ENCODE data around the gene STARD4.

STARD4 gene

DNA sequence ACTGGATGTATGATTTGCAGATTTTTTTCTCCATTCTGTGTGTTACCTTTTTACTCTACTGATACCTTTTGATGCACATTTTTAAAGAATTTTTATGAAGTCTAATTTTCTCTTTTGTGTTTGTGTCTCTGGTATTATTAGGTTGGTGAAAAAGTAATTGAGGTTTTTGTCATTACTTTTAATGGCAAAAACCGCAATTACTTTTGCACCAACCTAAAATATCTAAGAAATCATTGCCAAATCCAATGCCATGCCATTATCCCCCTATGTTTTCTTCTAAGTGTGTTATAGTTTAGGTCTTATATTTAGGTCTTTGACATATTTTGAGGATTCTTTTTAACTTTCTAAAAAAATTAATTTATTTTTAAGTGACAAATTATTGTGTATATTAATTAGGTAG is 43.4 kb upstream of the STARD4 start:
- no peak for ATAC-seq (ENCODE audit: low read depth)
- peaks cover 2% of the 10 kb centered on the region for H3K9me3 ChIP-seq (ENCODE audit: severe bottlenecking)

DNA sequence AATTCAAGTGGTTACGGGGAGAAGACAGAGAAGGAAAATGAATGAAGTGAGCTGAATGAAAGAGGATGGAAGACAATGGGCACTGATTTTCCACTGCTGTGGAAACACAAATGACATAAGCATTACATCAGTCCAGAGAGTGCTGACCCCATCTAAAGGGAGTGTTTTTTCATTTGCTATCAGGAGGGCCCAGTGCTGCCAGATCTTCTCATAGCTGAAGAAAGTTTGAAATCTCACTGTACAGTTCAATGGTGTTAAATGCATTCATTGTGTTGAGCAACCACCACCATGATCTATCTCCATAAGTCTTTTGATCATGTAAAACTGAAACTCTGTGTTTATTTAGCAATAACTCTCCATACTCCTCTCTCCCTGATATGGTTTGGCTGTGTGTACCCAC is 41.5 kb upstream of the STARD4 start:
- Histone ChIP-seq H3K27me3 (ENCODE audit: insufficient read depth, poor library complexity, severe bottlenecking) (no peaks in the 10 kb centered on the region), H3K36me3 (ENCODE audit: low read depth) (no peaks in the 10 kb centered on the region), H3K4me1 (ENCODE audit: insufficient read depth, poor library complexity, severe bottlenecking) (peaks cover 11% of the 10 kb centered on the region), H3K4me3 (ENCODE audit: severe bottlenecking) (no peak overlapping the region), H3K27ac (ENCODE audit: poor library complexity, severe bottlenecking) (no peak overlapping the region), H3K9me3 (ENCODE audit: severe bottlenecking) (no peaks in the 10 kb centered on the region)
- TF ChIP-seq, protein P1, sequence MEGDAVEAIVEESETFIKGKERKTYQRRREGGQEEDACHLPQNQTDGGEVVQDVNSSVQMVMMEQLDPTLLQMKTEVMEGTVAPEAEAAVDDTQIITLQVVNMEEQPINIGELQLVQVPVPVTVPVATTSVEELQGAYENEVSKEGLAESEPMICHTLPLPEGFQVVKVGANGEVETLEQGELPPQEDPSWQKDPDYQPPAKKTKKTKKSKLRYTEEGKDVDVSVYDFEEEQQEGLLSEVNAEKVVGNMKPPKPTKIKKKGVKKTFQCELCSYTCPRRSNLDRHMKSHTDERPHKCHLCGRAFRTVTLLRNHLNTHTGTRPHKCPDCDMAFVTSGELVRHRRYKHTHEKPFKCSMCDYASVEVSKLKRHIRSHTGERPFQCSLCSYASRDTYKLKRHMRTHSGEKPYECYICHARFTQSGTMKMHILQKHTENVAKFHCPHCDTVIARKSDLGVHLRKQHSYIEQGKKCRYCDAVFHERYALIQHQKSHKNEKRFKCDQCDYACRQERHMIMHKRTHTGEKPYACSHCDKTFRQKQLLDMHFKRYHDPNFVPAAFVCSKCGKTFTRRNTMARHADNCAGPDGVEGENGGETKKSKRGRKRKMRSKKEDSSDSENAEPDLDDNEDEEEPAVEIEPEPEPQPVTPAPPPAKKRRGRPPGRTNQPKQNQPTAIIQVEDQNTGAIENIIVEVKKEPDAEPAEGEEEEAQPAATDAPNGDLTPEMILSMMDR (IDR thresholded peaks at IDR 0.05; ENCODE audit: poor library complexity, severe bottlenecking), result no peak
- DNase-seq (ENCODE audit: low spot score), result no peak
- no peak for ATAC-seq (ENCODE audit: low read depth)

More for the DNA sequence above, 43.4 kb upstream of the STARD4 start:
- Histone ChIP-seq H3K4me1 (ENCODE audit: insufficient read depth, poor library complexity, severe bottlenecking) (peaks cover 11% of the 10 kb centered on the region), H3K4me3 (ENCODE audit: severe bottlenecking) (no peak overlapping the region), H3K27ac (ENCODE audit: poor library complexity, severe bottlenecking) (no peak overlapping the region), H3K36me3 (ENCODE audit: low read depth) (no peaks in the 10 kb centered on the region), H3K27me3 (ENCODE audit: insufficient read depth, poor library complexity, severe bottlenecking) (no peaks in the 10 kb centered on the region)
- TF ChIP-seq, protein P1 (IDR thresholded peaks at IDR 0.05; ENCODE audit: poor library complexity, severe bottlenecking), result no peak
- DNase-seq (ENCODE audit: low spot score), result no peak

DNA sequence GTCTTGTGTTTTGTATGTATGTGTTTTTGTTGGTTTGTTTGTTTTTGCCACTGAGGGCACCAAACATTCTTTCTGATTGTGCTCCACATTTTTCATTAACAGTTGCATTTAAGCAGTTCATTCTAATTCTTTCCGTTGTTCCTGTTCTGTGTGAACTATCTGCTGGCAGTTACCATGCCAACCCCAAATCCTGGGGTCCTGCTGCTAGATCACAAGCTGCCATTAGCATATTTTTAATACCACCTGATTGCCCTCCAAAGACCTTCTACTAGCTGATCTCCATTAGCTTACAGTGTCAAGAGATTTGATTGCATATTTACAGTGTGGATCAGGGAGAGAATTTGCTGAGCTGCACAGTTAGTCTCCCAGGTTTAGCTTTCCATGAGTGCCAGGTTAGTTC is 40.6 kb upstream of the STARD4 start:
- H3K4me3 ChIP-seq (ENCODE audit: severe bottlenecking), result no peak overlapping the region
- no peaks in the 10 kb centered on the region for H3K27me3 ChIP-seq (ENCODE audit: insufficient read depth, poor library complexity, severe bottlenecking)
- ATAC-seq (ENCODE audit: low read depth) (no peak), DNase-seq (ENCODE audit: low spot score) (no peak)
- no peaks in the 10 kb centered on the region for H3K36me3 ChIP-seq (ENCODE audit: low read depth)
- TF ChIP-seq, protein P1 (IDR thresholded peaks at IDR 0.05; ENCODE audit: poor library complexity, severe bottlenecking), result no peak
- H3K27ac ChIP-seq (ENCODE audit: poor library complexity, severe bottlenecking), result no peak overlapping the region
- H3K9me3 ChIP-seq (ENCODE audit: severe bottlenecking), result no peaks in the 10 kb centered on the region
- H3K4me1 ChIP-seq (ENCODE audit: insufficient read depth, poor library complexity, severe bottlenecking), result peaks cover 11% of the 10 kb centered on the region

DNA sequence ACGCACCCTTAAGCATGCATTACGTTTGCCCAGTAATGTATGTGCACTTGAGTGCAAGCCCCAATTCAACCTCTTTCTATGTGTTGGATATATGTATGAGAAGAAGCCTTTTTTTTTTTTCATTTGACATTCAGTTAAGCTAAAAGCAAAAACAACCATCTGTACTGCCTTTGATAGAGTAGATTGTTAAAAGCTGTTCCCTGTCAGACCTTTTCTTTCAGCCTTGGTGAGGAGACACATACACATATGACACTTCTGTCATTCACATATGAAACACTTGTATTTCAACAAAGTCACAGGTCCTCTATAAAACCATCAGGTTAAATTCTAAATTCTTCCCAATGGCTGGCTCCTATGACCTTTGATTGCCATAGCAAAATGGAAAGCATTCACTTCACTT is 40.2 kb upstream of the STARD4 start:
- Histone ChIP-seq H3K27me3 (ENCODE audit: insufficient read depth, poor library complexity, severe bottlenecking) (no peaks in the 10 kb centered on the region), H3K4me3 (ENCODE audit: severe bottlenecking) (no peak overlapping the region), H3K27ac (ENCODE audit: poor library complexity, severe bottlenecking) (no peak overlapping the region), H3K36me3 (ENCODE audit: low read depth) (no peaks in the 10 kb centered on the region), H3K4me1 (ENCODE audit: insufficient read depth, poor library complexity, severe bottlenecking) (peaks cover 11% of the 10 kb centered on the region), H3K9me3 (ENCODE audit: severe bottlenecking) (no peaks in the 10 kb centered on the region)
- no peak for DNase-seq (ENCODE audit: low spot score)
- ATAC-seq (ENCODE audit: low read depth), result no peak
- TF ChIP-seq, protein P1 (IDR thresholded peaks at IDR 0.05; ENCODE audit: poor library complexity, severe bottlenecking), result no peak

DNA sequence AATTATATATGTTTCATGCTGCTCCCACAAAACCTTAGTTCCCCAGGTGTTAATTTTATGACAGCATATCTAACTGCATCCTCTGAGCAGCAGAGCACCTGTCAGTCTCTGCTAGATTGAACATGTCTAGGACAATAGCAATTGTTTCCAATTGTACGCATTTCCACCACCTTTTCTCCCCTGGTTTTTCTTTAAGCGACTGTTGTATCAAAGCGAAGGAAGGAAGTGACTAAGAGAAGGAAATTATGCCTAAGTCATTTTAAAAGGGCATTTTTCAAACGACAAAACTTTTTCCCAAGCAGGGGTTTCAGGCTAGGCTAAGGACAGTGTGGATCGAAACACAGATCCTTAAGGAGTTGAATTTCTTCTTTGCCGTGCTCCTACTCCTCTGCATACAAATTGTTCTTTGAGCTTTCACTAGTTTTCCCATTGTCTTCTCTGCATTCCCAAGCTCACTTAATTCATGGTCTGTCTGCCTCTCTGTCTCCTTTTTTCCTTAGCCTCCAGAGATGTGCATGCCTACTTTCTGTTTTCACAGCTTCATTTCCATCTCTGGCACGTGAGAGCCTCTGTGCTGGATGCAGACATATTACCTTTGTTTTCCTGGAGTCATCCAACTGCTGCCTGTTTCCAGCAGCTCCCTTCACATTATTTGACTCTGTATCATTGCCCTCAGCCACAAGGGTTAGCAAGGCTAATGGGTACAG is 39.4 kb upstream of the STARD4 start:
- H3K27me3 ChIP-seq (ENCODE audit: insufficient read depth, poor library complexity, severe bottlenecking), result no peaks in the 10 kb centered on the region

More for the DNA sequence above, 39.4 kb upstream of the STARD4 start:
- Histone ChIP-seq H3K4me1 (ENCODE audit: insufficient read depth, poor library complexity, severe bottlenecking) (peaks cover 11% of the 10 kb centered on the region), H3K9me3 (ENCODE audit: severe bottlenecking) (no peaks in the 10 kb centered on the region), H3K4me3 (ENCODE audit: severe bottlenecking) (no peak overlapping the region), H3K27ac (ENCODE audit: poor library complexity, severe bottlenecking) (peak overlapping the region; percentile 31), H3K36me3 (ENCODE audit: low read depth) (no peaks in the 10 kb centered on the region)
- DNase-seq (ENCODE audit: low spot score) (no peak), ATAC-seq (ENCODE audit: low read depth) (no peak)
- TF ChIP-seq, protein P1 (IDR thresholded peaks at IDR 0.05; ENCODE audit: poor library complexity, severe bottlenecking), result no peak

Data from RWPE2 (cell line).